ENCODE results near the gene KCNRG. TPM values are rescaled to one million over a fixed set of nuclear protein-coding genes. Genes with fewer than 3 reads are reported as not detected.

Gene KCNRG
- total and polyA plus RNA-seq, 2 of the 4 experiments (the other 2 are of a cell fraction): 0.51 to 2.7 TPM

DNA sequence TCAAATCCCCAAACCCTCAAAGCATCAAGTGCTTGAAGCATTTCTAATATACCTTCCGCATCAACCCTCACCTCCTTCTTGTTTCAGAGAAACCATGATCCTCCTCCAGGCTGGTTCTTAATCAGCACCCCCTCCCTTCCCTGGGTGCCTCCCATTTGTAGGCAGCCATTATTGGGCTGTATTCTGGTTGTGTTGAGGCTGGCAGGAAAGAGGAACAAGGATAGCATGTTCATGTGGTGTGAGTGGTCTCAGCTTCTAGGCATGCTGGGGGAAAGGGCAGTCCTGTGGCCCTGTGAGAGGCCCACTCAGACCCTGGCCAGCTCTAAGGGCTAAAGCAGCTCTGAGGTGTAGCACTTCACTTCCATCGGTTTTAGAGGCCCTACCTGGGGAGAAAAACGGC lies 37.3 kb upstream of the KCNRG start (continued):
- no peak for TF ChIP-seq CEBPB (IDR thresholded peaks at IDR 0.05; ENCODE audit: low read depth, low read length)
- TF ChIP-seq ELK1 (IDR thresholded peaks at IDR 0.05; ENCODE audit: borderline replicate concordance, low read depth, low read length): no peak
- TF ChIP-seq FOS (IDR thresholded peaks at IDR 0.05; ENCODE audit: low read depth, low read length): no peak

DNA sequence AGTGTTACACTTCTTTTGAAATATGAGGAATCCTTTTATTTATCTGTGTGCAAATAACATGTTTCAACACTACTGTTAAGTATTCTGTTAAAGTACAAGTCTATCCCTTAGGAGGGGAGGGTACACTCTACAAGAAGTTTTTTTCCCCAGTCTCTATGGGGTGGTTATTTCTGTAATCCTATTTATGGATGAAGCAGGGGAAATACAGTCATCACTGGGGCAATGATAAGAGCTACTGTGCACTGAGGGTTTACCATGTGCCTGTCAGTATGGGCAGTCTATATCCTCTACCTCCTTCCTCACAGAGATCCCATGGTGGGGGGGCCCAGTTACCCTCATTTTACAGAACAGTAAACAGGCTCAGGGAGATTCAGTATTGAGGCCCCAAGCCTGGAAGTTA lies 35.0 kb upstream of the KCNRG start:
- no TSS peak for BruUV-seq (replicated peaks)
- in situ Hi-C loops (cut with MboI; ENCODE audit: low sequenced_read_pairs): loop anchor here (10.0 to 25.0 kb wide), 2 partner anchors 545 to 932 kb away; partner anchors contain the start of gene RNASEH2B
- no peak for DNase-seq

More for the DNA sequence above, 35.0 kb upstream of the KCNRG start:
- Histone ChIP-seq H4K91ac (ENCODE audit: insufficient read depth, low read depth, low read length) (no peak overlapping the region), H2AFZ (replicated peaks; ENCODE audit: low read length, poor library complexity) (no peak overlapping the region), H4K20me1 (ENCODE audit: insufficient read depth, low read length) (no peaks in the 10 kb centered on the region), H3K27me3 (ENCODE audit: control insufficient read depth, insufficient read depth, low read length) (no peaks in the 10 kb centered on the region), H3K36me3 (ENCODE audit: control insufficient read depth, insufficient read depth, low read length) (peaks cover 1% of the 10 kb centered on the region; the same call in 1 of the 2 replicates), H3K27ac (ENCODE audit: insufficient read depth, low read length) (no peak overlapping the region), H3K4me1 (ENCODE audit: control insufficient read depth, insufficient read depth, low read length) (peaks cover 2% of the 10 kb centered on the region; the same call in 1 of the 2 replicates), H4K8ac (ENCODE audit: low read depth in 2 of 2, low read length in 2 of 2) (no peak overlapping the region), H3K79me1 (ENCODE audit: low read depth in 1 of 2, low read length in 2 of 2) (no peaks in the 10 kb centered on the region), H2AK9ac (replicated peaks; ENCODE audit: low read depth, low read length, poor library complexity) (no peak overlapping the region), H3K9ac (ENCODE audit: low read depth, low read length) (no peak overlapping the region), H3K9me1 (ENCODE audit: insufficient read depth, low read length) (no peaks in the 10 kb centered on the region), H3K23ac (ENCODE audit: low read depth, low read length) (no peak overlapping the region), H3K4me3 (ENCODE audit: insufficient read depth, low read depth, low read length) (no peak overlapping the region), H2BK5ac (ENCODE audit: low read depth, low read length, poor library complexity, severe bottlenecking) (no peak overlapping the region), H3K9me3 (ENCODE audit: control insufficient read depth, insufficient read depth, low read length) (no peaks in the 10 kb centered on the region), H4K5ac (ENCODE audit: low read depth, low read length) (no peak overlapping the region), H3K56ac (ENCODE audit: extremely low read depth, insufficient read depth, low read length) (no peak overlapping the region), H2BK20ac (ENCODE audit: low read depth, low read length) (no peak overlapping the region), H2BK120ac (ENCODE audit: low read depth, low read length) (no peak overlapping the region), H3K4me2 (ENCODE audit: low read depth, low read length) (no peak overlapping the region), H3K4ac (ENCODE audit: low read depth, low read length) (no peak overlapping the region), H3K14ac (replicated peaks; ENCODE audit: low read depth, low read length) (no peak overlapping the region), H3K18ac (ENCODE audit: low read depth, low read length) (no peak overlapping the region), H2BK15ac (ENCODE audit: low read depth, low read length) (no peak overlapping the region), H2AK5ac (ENCODE audit: low read depth, low read length) (no peak overlapping the region)
- no peak for TF ChIP-seq SMC3 (IDR thresholded peaks at IDR 0.05; ENCODE audit: low read depth, low read length)
- intact Hi-C loops (cut with micrococcal nuclease): no loop called here
- ChIA-PET POLR2A (ENCODE audit: unreplicated experiment) (no interaction called here), CTCF (interaction anchor here (1.5 kb wide), 1 partner anchor 931 kb away, joined by 3 read pairs; no protein-coding TSS in a partner anchor)
- ATAC-seq (ENCODE audit: low read depth): no peak
- dilution Hi-C loops (cut with HindIII; ENCODE audit: low sequenced_read_pairs, unreplicated experiment): no loop called here

All from IMR-90 (cell line).